ENCODE results near the gene CELSR3. TPM values are rescaled to one million over a fixed set of nuclear protein-coding genes. Genes with fewer than 3 reads are reported as not detected.
A peak's percentile ranks its signal among the peaks of the same experiment; 100 is the strongest.

CELSR3 gene
- polyA plus RNA-seq, 4 donors: 0.27 to 2.8 (median 1.1) TPM

- peak overlapping the region in 1 of 3 donors; percentile 28 for H3K27ac ChIP-seq (ENCODE audit: low read depth in 1 of 3, low read length in 2 of 3)
- H3K4me1 ChIP-seq (ENCODE audit: control insufficient read depth in 3 of 3, insufficient read depth in 2 of 3, low read depth in 1 of 3, low read length in 2 of 3): peaks cover 3 to 24% (median 8%) of the 10 kb centered on the region in 3 donors
- H3K4me3 ChIP-seq (ENCODE audit: low read depth in 1 of 3, low read length in 3 of 3): peak overlapping the region in 2 of 3 donors; percentile 28 to 39
- no peaks in the 10 kb centered on the region for H3K9me3 ChIP-seq (ENCODE audit: control insufficient read depth in 2 of 2, insufficient read depth in 1 of 2, low read depth in 1 of 2, low read length in 1 of 2)
- peak; percentile 34 to 82 for DNase-seq
- no peak for FAIRE-seq
- H3K36me3 ChIP-seq (ENCODE audit: control insufficient read depth in 3 of 3, insufficient read depth in 2 of 3, low read depth in 1 of 3, low read length in 3 of 3): no peaks in the 10 kb centered on the region
- H3K27me3 ChIP-seq (ENCODE audit: control insufficient read depth in 3 of 3, insufficient read depth in 3 of 3, low read length in 3 of 3): peaks cover 0 to 53% (median 8%) of the 10 kb centered on the region in 3 donors
- WGBS, 3 donors: 2 to 6% (median 6%) methylated on average over 63 to 67 of the region's 67 CpGs
Measured at GRCh38 chr3:48661501-48662144, 1.1 kb downstream of the CELSR3 start.

GRCh38 chr3:48660800-48661400 is 1.8 kb downstream of the CELSR3 start:
- no peaks in the 10 kb centered on the region for H3K36me3 ChIP-seq (ENCODE audit: control insufficient read depth in 3 of 3, insufficient read depth in 2 of 3, low read depth in 1 of 3, low read length in 3 of 3)
- peaks cover 0 to 53% (median 8%) of the 10 kb centered on the region in 3 donors for H3K27me3 ChIP-seq (ENCODE audit: control insufficient read depth in 3 of 3, insufficient read depth in 3 of 3, low read length in 3 of 3)
- WGBS, 3 donors: 60 to 66% (median 61%) methylated on average over 61 of the region's 61 CpGs
- DNase-seq (no peak), FAIRE-seq (no peak)
- H3K9me3 ChIP-seq (ENCODE audit: control insufficient read depth in 2 of 2, insufficient read depth in 1 of 2, low read depth in 1 of 2, low read length in 1 of 2): no peaks in the 10 kb centered on the region
- no peak overlapping the region for H3K27ac ChIP-seq (ENCODE audit: low read depth in 1 of 3, low read length in 2 of 3)
- H3K4me3 ChIP-seq (ENCODE audit: low read depth in 1 of 3, low read length in 3 of 3): no peak overlapping the region
- peaks cover 3 to 24% (median 8%) of the 10 kb centered on the region in 3 donors for H3K4me1 ChIP-seq (ENCODE audit: control insufficient read depth in 3 of 3, insufficient read depth in 2 of 3, low read depth in 1 of 3, low read length in 2 of 3)

- Histone ChIP-seq H3K4me1 (ENCODE audit: control insufficient read depth in 3 of 3, insufficient read depth in 2 of 3, low read depth in 1 of 3, low read length in 2 of 3) (peaks cover 0 to 11% (median 4%) of the 10 kb centered on the region in 3 donors), H3K36me3 (ENCODE audit: control insufficient read depth in 3 of 3, insufficient read depth in 2 of 3, low read depth in 1 of 3, low read length in 3 of 3) (peaks cover 0 to 3% (median 0%) of the 10 kb centered on the region in 3 donors), H3K9me3 (ENCODE audit: control insufficient read depth in 2 of 2, insufficient read depth in 1 of 2, low read depth in 1 of 2, low read length in 1 of 2) (no peaks in the 10 kb centered on the region), H3K4me3 (ENCODE audit: low read depth in 1 of 3, low read length in 3 of 3) (peak overlapping the region in 2 of 3 donors; percentile 50 to 52), H3K27ac (ENCODE audit: low read depth in 1 of 3, low read length in 2 of 3) (peak overlapping the region in 1 of 3 donors; percentile 56), H3K27me3 (ENCODE audit: control insufficient read depth in 3 of 3, insufficient read depth in 3 of 3, low read length in 3 of 3) (peaks cover 0 to 33% (median under 1%) of the 10 kb centered on the region in 3 donors)
- FAIRE-seq: no peak
- DNase-seq: no peak
- WGBS, 3 donors: 45 to 57% (median 51%) methylated on average over 41 to 45 of the region's 45 CpGs
Measured at GRCh38 chr3:48656841-48657281, 5.8 kb downstream of the CELSR3 start.

- Histone ChIP-seq H3K27me3 (ENCODE audit: control insufficient read depth in 3 of 3, insufficient read depth in 3 of 3, low read length in 3 of 3) (peaks cover 0 to 28% (median 0%) of the 10 kb centered on the region in 3 donors), H3K4me3 (ENCODE audit: low read depth in 1 of 3, low read length in 3 of 3) (peak overlapping the region; percentile 19 to 52 (median 50)), H3K36me3 (ENCODE audit: control insufficient read depth in 3 of 3, insufficient read depth in 2 of 3, low read depth in 1 of 3, low read length in 3 of 3) (peaks cover 0 to 7% (median 0%) of the 10 kb centered on the region in 3 donors), H3K9me3 (ENCODE audit: control insufficient read depth in 2 of 2, insufficient read depth in 1 of 2, low read depth in 1 of 2, low read length in 1 of 2) (no peaks in the 10 kb centered on the region), H3K27ac (ENCODE audit: low read depth in 1 of 3, low read length in 2 of 3) (peak overlapping the region in 1 of 3 donors; percentile 56), H3K4me1 (ENCODE audit: control insufficient read depth in 3 of 3, insufficient read depth in 2 of 3, low read depth in 1 of 3, low read length in 2 of 3) (peaks cover 0 to 5% (median 1%) of the 10 kb centered on the region in 3 donors)
- DNase-seq (peak; percentile 77 to 93), FAIRE-seq (no peak)
- 3 to 4% (median 3%) methylated on average over 52 to 94 of the region's 94 CpGs for WGBS, 3 donors
Measured at GRCh38 chr3:48656061-48656840, 6.4 kb downstream of the CELSR3 start.

GRCh38 chr3:48655606-48656005 is 7.1 kb downstream of the CELSR3 start:
- H3K27ac ChIP-seq (ENCODE audit: low read depth in 1 of 3, low read length in 2 of 3): peak overlapping the region in 1 of 3 donors; percentile 56
- H3K4me1 ChIP-seq (ENCODE audit: control insufficient read depth in 3 of 3, insufficient read depth in 2 of 3, low read depth in 1 of 3, low read length in 2 of 3): peaks cover 0 to 4% (median 0%) of the 10 kb centered on the region in 3 donors
- WGBS, 3 donors: 11 to 23% (median 13%) methylated on average over 25 to 30 of the region's 30 CpGs
- peaks cover 0 to 22% (median 0%) of the 10 kb centered on the region in 3 donors for H3K27me3 ChIP-seq (ENCODE audit: control insufficient read depth in 3 of 3, insufficient read depth in 3 of 3, low read length in 3 of 3)
- FAIRE-seq (no peak), DNase-seq (peak in 1 of 2 donors; percentile 33)
- no peaks in the 10 kb centered on the region for H3K9me3 ChIP-seq (ENCODE audit: control insufficient read depth in 2 of 2, insufficient read depth in 1 of 2, low read depth in 1 of 2, low read length in 1 of 2)
- peak overlapping the region; percentile 19 to 52 (median 27) for H3K4me3 ChIP-seq (ENCODE audit: low read depth in 1 of 3, low read length in 3 of 3)
- peaks cover 0 to 12% (median 0%) of the 10 kb centered on the region in 3 donors for H3K36me3 ChIP-seq (ENCODE audit: control insufficient read depth in 3 of 3, insufficient read depth in 2 of 3, low read depth in 1 of 3, low read length in 3 of 3)

- WGBS, 3 donors: 92 to 93% (median 92%) methylated on average over 12 of the region's 12 CpGs
- peaks cover 0 to 4% (median 0%) of the 10 kb centered on the region in 3 donors for H3K4me1 ChIP-seq (ENCODE audit: control insufficient read depth in 3 of 3, insufficient read depth in 2 of 3, low read depth in 1 of 3, low read length in 2 of 3)
- H3K36me3 ChIP-seq (ENCODE audit: control insufficient read depth in 3 of 3, insufficient read depth in 2 of 3, low read depth in 1 of 3, low read length in 3 of 3): peaks cover 0 to 12% (median 0%) of the 10 kb centered on the region in 3 donors
- H3K9me3 ChIP-seq (ENCODE audit: control insufficient read depth in 2 of 2, insufficient read depth in 1 of 2, low read depth in 1 of 2, low read length in 1 of 2): no peaks in the 10 kb centered on the region
- DNase-seq (no peak), FAIRE-seq (no peak)
- H3K4me3 ChIP-seq (ENCODE audit: low read depth in 1 of 3, low read length in 3 of 3): no peak overlapping the region
- peaks cover 0 to 17% (median 0%) of the 10 kb centered on the region in 3 donors for H3K27me3 ChIP-seq (ENCODE audit: control insufficient read depth in 3 of 3, insufficient read depth in 3 of 3, low read length in 3 of 3)
- H3K27ac ChIP-seq (ENCODE audit: low read depth in 1 of 3, low read length in 2 of 3): no peak overlapping the region
Measured at GRCh38 chr3:48655063-48655462, 7.6 kb downstream of the CELSR3 start.

GRCh38 chr3:48652923-48653715 is 9.6 kb downstream of the CELSR3 start:
- H3K36me3 ChIP-seq (ENCODE audit: control insufficient read depth in 3 of 3, insufficient read depth in 2 of 3, low read depth in 1 of 3, low read length in 3 of 3): peaks cover 0 to 15% (median 0%) of the 10 kb centered on the region in 3 donors
- no peak for DNase-seq
- H3K27me3 ChIP-seq (ENCODE audit: control insufficient read depth in 3 of 3, insufficient read depth in 3 of 3, low read length in 3 of 3): peaks cover 0 to 14% (median 0%) of the 10 kb centered on the region in 3 donors
- no peak for FAIRE-seq
- peaks cover 0 to 12% (median 0%) of the 10 kb centered on the region in 3 donors for H3K4me1 ChIP-seq (ENCODE audit: control insufficient read depth in 3 of 3, insufficient read depth in 2 of 3, low read depth in 1 of 3, low read length in 2 of 3)
- H3K27ac ChIP-seq (ENCODE audit: low read depth in 1 of 3, low read length in 2 of 3): no peak overlapping the region
- no peak overlapping the region for H3K4me3 ChIP-seq (ENCODE audit: low read depth in 1 of 3, low read length in 3 of 3)
- 92 to 95% (median 93%) methylated on average over 15 of the region's 15 CpGs for WGBS, 3 donors
- H3K9me3 ChIP-seq (ENCODE audit: control insufficient read depth in 2 of 2, insufficient read depth in 1 of 2, low read depth in 1 of 2, low read length in 1 of 2): no peaks in the 10 kb centered on the region

Measured in small intestine (tissue), 7 donors.